Trophoblast cell (in vitro differentiated cells and primary cell): ENCODE data around the gene MAP1LC3B2.

Experiments
- DNase-seq, 2 donors: peaks; one replicate each; pipeline ENCODE4 v3.0.0-alpha.2; 2016
- H2AFZ ChIP-seq: 2 replicates; pipeline ENCODE4 v1.6.1; 2013; ENCODE audit warnings: low read length, moderate library complexity, mild to moderate bottlenecking; ENCODE audit not compliant: insufficient read depth, poor library complexity
- H2AK5ac ChIP-seq: 2 replicates; pipeline ENCODE4 v1.6.1; 2013; ENCODE audit warnings: mild to moderate bottlenecking, low read length
- H2BK120ac ChIP-seq: 2 replicates; pipeline ENCODE4 v1.6.1; 2013; ENCODE audit warnings: low read length, mild to moderate bottlenecking, moderate library complexity; ENCODE audit not compliant: insufficient read depth, poor library complexity
- H2BK12ac ChIP-seq: 2 replicates; pipeline ENCODE4 v1.6.1; 2013; ENCODE audit warnings: mild to moderate bottlenecking, low read length, moderate library complexity
- H2BK5ac ChIP-seq: 2 replicates; pipeline ENCODE4 v1.6.1; 2013; ENCODE audit warnings: low read length, low read depth, moderate library complexity, mild to moderate bottlenecking; ENCODE audit not compliant: poor library complexity
- H3K14ac ChIP-seq: 2 replicates; pipeline ENCODE4 v1.6.1; 2013; ENCODE audit warnings: mild to moderate bottlenecking, low read length
- H3K18ac ChIP-seq: 2 replicates; pipeline ENCODE4 v1.6.1; 2013; ENCODE audit warnings: mild to moderate bottlenecking, low read length
- H3K23ac ChIP-seq: 2 replicates; pipeline ENCODE4 v1.6.1; 2013; ENCODE audit warnings: low read length
- H3K27ac ChIP-seq: 2 replicates; pipeline ENCODE4 v1.5.1; 2013; ENCODE audit warnings: low read depth, mild to moderate bottlenecking, inconsistent platforms, low read length, moderate library complexity
- H3K27me3 ChIP-seq: 2 replicates; pipeline ENCODE4 v1.6.1; 2013; ENCODE audit warnings: inconsistent platforms, mild to moderate bottlenecking, low read length, moderate library complexity; ENCODE audit not compliant: insufficient read depth
- H3K36me3 ChIP-seq, 2 experiments: 1 replicate in 1 of 2; 2 replicates in 1 of 2; pipeline ENCODE4 v1.6.1; 2013; ENCODE audit warnings: low read length in 2 of 2, mild to moderate bottlenecking in 2 of 2, moderate library complexity in 1 of 2; ENCODE audit not compliant: insufficient read depth in 2 of 2, control insufficient read depth in 1 of 2
- H3K4ac ChIP-seq: 2 replicates; pipeline ENCODE4 v1.6.1; 2013; ENCODE audit warnings: low read depth, mild to moderate bottlenecking, low read length, moderate library complexity
- H3K4me1 ChIP-seq, 2 experiments: 1 replicate in 1 of 2; 2 replicates in 1 of 2; pipeline ENCODE4 v1.6.1; 2013; ENCODE audit warnings: low read length in 2 of 2, mild to moderate bottlenecking in 2 of 2, moderate library complexity in 1 of 2; ENCODE audit not compliant: insufficient read depth in 2 of 2, control insufficient read depth in 1 of 2
- H3K4me2 ChIP-seq: 2 replicates; pipeline ENCODE4 v1.6.1; 2013; ENCODE audit warnings: inconsistent platforms, mild to moderate bottlenecking, low read length, moderate library complexity
- H3K4me3 ChIP-seq: 2 replicates; pipeline ENCODE4 v1.5.1; 2013; ENCODE audit warnings: mild to moderate bottlenecking, low read depth, low read length, inconsistent platforms
- H3K79me1 ChIP-seq: one replicate; pipeline ENCODE4 v1.6.1; 2013; ENCODE audit warnings: low read length
- H3K79me2 ChIP-seq: 2 replicates; pipeline ENCODE4 v1.6.1; 2013; ENCODE audit warnings: low read length, mild to moderate bottlenecking; ENCODE audit not compliant: control insufficient read depth, insufficient read depth, poor library complexity
- H3K9ac ChIP-seq: 2 replicates; pipeline ENCODE4 v1.6.1; 2013; ENCODE audit warnings: mild to moderate bottlenecking, low read length
- H3K9me3 ChIP-seq: 2 replicates; pipeline ENCODE4 v1.6.1; 2013; ENCODE audit warnings: low read depth, mild to moderate bottlenecking, control low read depth, inconsistent platforms, low read length; ENCODE audit not compliant: insufficient read depth
- H4K12ac ChIP-seq: 2 replicates; pipeline ENCODE4 v1.6.1; 2013; ENCODE audit warnings: low read depth, mild to moderate bottlenecking, low read length, moderate library complexity
- H4K8ac ChIP-seq: 2 replicates; pipeline ENCODE4 v1.6.1; 2013; ENCODE audit warnings: low read depth, mild to moderate bottlenecking, low read length, moderate library complexity
- H4K91ac ChIP-seq: one replicate; pipeline ENCODE4 v1.6.1; 2013; ENCODE audit warnings: low read depth, mild to moderate bottlenecking, low read length, moderate library complexity
- WGBS: extraction: QIAGEN DNeasy Blood & Tissue Kit; methylation state at CpG from one replicate; pipeline ENCODE4 v1.1.7; 2013; ENCODE audit warnings: missing lambda C conversion rate; ENCODE audit not compliant: insufficient read length, insufficient coverage; ENCODE audit errors: extremely low coverage; 5-methylcytosine and 5-hydroxymethylcytosine counted together

MAP1LC3B2 gene

DNA sequence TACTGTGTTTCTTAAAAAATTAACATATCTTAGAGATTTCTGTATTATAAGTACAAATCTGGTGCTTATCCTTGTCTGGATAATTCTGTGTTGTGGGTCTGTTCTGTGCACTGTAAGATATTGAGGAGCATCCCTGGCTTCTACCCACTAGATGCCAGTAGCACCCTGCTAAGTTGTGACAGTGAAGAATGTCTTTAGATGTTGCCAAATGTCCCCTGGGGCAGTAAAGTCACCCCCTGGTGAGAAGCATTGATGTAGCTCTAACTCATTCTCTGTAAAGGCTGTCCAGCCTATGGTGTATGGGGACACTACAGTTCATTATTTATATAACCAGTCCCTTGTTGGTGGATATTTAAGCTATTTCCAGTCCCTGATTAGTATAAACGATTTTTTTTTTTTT lies 31.4 kb downstream of the MAP1LC3B2 start:
- no peak overlapping the region for H2AK5ac ChIP-seq
- no peak overlapping the region for H3K4ac ChIP-seq
- H2BK5ac ChIP-seq = no peak overlapping the region
- H3K79me1 ChIP-seq = no peaks in the 10 kb centered on the region
- H4K12ac ChIP-seq = no peak overlapping the region
- WGBS = no CpG with 5 or more reads among the region's 1 CpG
- no peak overlapping the region for H3K4me2 ChIP-seq
- no peak overlapping the region for H4K8ac ChIP-seq
- no peak overlapping the region for H2BK120ac ChIP-seq
- no peaks in the 10 kb centered on the region for H3K9me3 ChIP-seq
- H3K14ac ChIP-seq = no peak overlapping the region
- no peak overlapping the region for H3K23ac ChIP-seq
- H3K27me3 ChIP-seq = no peaks in the 10 kb centered on the region
- no peak overlapping the region for H3K27ac ChIP-seq
- no peak overlapping the region for H2BK12ac ChIP-seq
- no peak overlapping the region for H3K18ac ChIP-seq
- H3K4me3 ChIP-seq = no peak overlapping the region
- no peak overlapping the region for H3K9ac ChIP-seq
- no peak overlapping the region for H2AFZ ChIP-seq
- no peak overlapping the region for H4K91ac ChIP-seq
- DNase-seq = peak; percentile 82 to 93
- H3K79me2 ChIP-seq = no peaks in the 10 kb centered on the region
- no peaks in the 10 kb centered on the region for H3K36me3 ChIP-seq
- H3K4me1 ChIP-seq = peaks cover 2 to 4% of the 10 kb centered on the region in 2 experiments

DNA sequence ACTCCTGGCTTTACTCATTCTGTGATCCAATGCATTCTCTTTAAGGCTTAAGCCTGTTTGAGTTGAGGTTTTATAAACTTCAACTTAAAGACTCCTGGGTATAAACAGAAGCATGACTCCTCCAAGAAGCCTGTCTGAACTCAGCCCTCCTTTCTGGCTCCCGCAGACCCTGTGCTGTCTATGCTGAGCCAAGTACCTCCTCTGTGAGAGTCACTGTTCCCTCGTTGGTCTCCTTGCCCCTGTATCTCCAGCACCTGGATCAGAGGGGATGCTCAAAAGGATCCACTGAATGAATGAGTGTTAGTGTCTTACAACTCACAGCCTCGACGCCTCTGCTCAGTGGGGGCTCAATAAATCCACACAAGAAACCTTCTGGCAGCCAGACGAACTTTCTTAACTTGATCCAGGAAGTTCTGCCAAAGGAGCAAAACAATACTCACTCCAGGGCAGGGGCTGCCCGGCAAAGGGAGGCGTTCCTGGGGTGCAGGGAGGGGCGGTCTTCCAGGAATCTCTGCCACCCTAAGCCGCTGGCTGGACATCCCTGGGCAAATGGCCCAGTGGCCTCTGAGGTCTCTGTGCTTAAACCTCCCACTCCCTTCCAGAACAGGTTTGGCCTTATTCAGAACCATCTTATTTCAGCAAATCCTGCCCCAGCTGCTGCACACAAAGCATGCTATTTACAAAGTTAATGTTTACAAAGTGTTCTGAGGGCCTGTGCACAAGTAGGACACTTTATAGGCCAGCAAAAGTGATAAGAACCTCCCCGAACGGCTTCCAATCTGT lies 32.9 kb downstream of the MAP1LC3B2 start:
- no peaks in the 10 kb centered on the region for H3K27me3 ChIP-seq
- WGBS = no CpG with 5 or more reads among the region's 11 CpGs
- H2AFZ ChIP-seq = no peak overlapping the region
- H3K23ac ChIP-seq = no peak overlapping the region
- no peak overlapping the region for H3K4ac ChIP-seq
- no peak overlapping the region for H3K4me2 ChIP-seq
- no peak overlapping the region for H2AK5ac ChIP-seq
- no peaks in the 10 kb centered on the region for H3K79me2 ChIP-seq
- no peak overlapping the region for H2BK12ac ChIP-seq
- H3K4me3 ChIP-seq = no peak overlapping the region
- H2BK120ac ChIP-seq = no peak overlapping the region
- H3K14ac ChIP-seq = no peak overlapping the region
- no peak overlapping the region for H2BK5ac ChIP-seq
- no peak overlapping the region for H3K18ac ChIP-seq
- DNase-seq = no peak
- H4K8ac ChIP-seq = no peak overlapping the region
- no peak overlapping the region for H3K27ac ChIP-seq
- H3K36me3 ChIP-seq = no peaks in the 10 kb centered on the region
- no peak overlapping the region for H4K12ac ChIP-seq
- peaks cover 2 to 4% of the 10 kb centered on the region in 2 experiments for H3K4me1 ChIP-seq
- H3K9me3 ChIP-seq = no peaks in the 10 kb centered on the region
- no peak overlapping the region for H3K9ac ChIP-seq
- no peaks in the 10 kb centered on the region for H3K79me1 ChIP-seq
- H4K91ac ChIP-seq = no peak overlapping the region

DNA sequence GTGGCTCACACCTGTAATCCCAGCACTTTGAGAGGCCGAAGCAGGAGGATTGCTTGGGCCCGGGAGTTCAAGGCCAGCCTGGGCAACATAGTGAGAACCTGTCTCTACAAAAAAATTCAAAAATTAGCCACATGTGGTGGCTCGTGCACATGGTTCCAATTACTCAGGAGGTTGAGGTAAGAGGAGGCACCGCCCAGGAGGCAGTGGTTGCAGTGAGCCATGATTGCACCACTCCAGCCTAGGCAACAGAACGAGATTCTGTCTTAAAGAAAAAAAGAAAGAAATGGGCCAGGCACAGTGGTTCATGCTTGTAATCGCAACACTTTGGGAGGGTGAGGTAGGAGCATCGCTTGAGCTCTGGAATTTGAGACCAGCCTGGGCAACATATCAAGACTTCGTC lies 33.5 kb downstream of the MAP1LC3B2 start:
- Histone ChIP-seq H3K4ac (no peak overlapping the region), H4K91ac (no peak overlapping the region), H3K23ac (no peak overlapping the region), H3K18ac (no peak overlapping the region), H3K14ac (no peak overlapping the region), H2AK5ac (no peak overlapping the region), H4K12ac (no peak overlapping the region), H3K9me3 (no peaks in the 10 kb centered on the region), H2BK12ac (no peak overlapping the region), H3K36me3 (no peaks in the 10 kb centered on the region), H3K9ac (no peak overlapping the region), H3K4me3 (no peak overlapping the region), H3K27me3 (no peaks in the 10 kb centered on the region), H3K79me1 (no peaks in the 10 kb centered on the region), H3K79me2 (no peaks in the 10 kb centered on the region), H3K4me2 (no peak overlapping the region), H2BK5ac (no peak overlapping the region), H2BK120ac (no peak overlapping the region), H4K8ac (no peak overlapping the region), H3K4me1 (peaks cover 2 to 4% of the 10 kb centered on the region in 2 experiments), H3K27ac (no peak overlapping the region), H2AFZ (no peak overlapping the region)
- peak in 1 of 2 donors; percentile 21 for DNase-seq
- WGBS = no CpG with 5 or more reads among the region's 8 CpGs

DNA sequence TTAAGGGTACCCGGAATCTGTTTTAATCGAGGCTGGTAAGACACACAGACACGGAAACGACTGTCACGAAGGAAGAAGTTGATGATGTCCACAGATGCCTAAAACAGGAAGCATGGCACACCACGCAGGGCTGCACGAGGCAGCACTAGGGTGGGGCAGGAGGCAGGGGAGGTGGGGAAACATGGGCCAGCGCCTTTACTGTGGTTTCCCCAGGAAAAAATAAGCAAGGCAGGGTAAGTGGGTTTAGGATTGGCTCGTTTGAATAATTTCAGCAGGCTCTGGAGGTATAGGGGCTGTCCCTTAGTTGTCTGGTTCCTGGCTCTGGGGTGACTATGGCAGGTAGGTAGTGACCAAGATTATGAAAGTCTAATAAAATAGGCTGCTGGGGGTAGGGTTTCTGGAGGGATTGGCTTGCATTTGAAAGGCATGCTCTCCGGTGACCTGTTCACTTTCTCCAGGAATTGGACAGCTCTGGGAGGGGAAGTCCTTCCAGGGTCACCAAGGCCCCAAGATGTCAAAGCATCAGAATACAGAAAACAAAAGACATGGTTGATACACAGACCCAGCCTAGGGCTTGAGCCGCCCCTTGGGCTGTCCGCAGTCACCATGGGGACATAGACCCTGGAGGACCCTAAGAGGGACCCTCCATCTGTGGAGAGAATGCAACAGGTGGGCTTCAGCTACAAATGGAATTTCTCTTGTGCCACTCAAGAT lies 35.3 kb downstream of the MAP1LC3B2 start:
- no peak overlapping the region for H3K14ac ChIP-seq
- H4K12ac ChIP-seq = no peak overlapping the region
- H3K4me3 ChIP-seq = no peak overlapping the region
- no CpG with 5 or more reads among the region's 12 CpGs for WGBS
- H3K4ac ChIP-seq = no peak overlapping the region
- no peak overlapping the region for H4K8ac ChIP-seq
- H2AFZ ChIP-seq = no peak overlapping the region
- no peak overlapping the region for H2BK12ac ChIP-seq
- H3K27me3 ChIP-seq = no peaks in the 10 kb centered on the region
- no peak for DNase-seq
- H3K9ac ChIP-seq = no peak overlapping the region
- no peak overlapping the region for H3K18ac ChIP-seq
- H3K9me3 ChIP-seq = no peaks in the 10 kb centered on the region
- H3K23ac ChIP-seq = no peak overlapping the region
- H2BK5ac ChIP-seq = no peak overlapping the region
- H2AK5ac ChIP-seq = no peak overlapping the region
- no peaks in the 10 kb centered on the region for H3K79me2 ChIP-seq
- H3K4me1 ChIP-seq = peaks cover 18% of the 10 kb centered on the region in 2 experiments
- H4K91ac ChIP-seq = no peak overlapping the region
- H3K27ac ChIP-seq = no peak overlapping the region
- no peak overlapping the region for H2BK120ac ChIP-seq
- H3K79me1 ChIP-seq = peaks cover 4% of the 10 kb centered on the region
- no peaks in the 10 kb centered on the region for H3K36me3 ChIP-seq
- no peak overlapping the region for H3K4me2 ChIP-seq
